GM19468 (cell line): ENCODE results near the gene GRIA1.

ENCODE experiments used
- ATAC-seq: cut with Tn5 transposase; IDR thresholded peaks from one replicate; pipeline ENCODE4 v1.9.1; 2021; ENCODE audit warnings: mild to moderate bottlenecking, moderate library complexity, moderate number of reproducible peaks; ENCODE audit not compliant: unreplicated experiment; ENCODE audit errors: extremely low read depth

Gene GRIA1

GRCh38 chr5:153543288-153543687 is 52.8 kb downstream of the GRIA1 start:
- ATAC-seq: no peak

GRCh38 chr5:153543959-153544470 is 53.5 kb downstream of the GRIA1 start:
- ATAC-seq: no peak

- ATAC-seq: no peak
These were observed 54.2 kb downstream of the GRIA1 start for GRCh38 chr5:153544706-153545105.

GRCh38 chr5:153546566-153546965 is 56.1 kb downstream of the GRIA1 start:
- no peak for ATAC-seq

GRCh38 chr5:153551537-153552079 is 61.1 kb downstream of the GRIA1 start:
- no peak for ATAC-seq

- ATAC-seq: no peak
These were observed 62.4 kb downstream of the GRIA1 start for GRCh38 chr5:153552886-153553285.

GRCh38 chr5:153555420-153556114 is 65.1 kb downstream of the GRIA1 start:
- ATAC-seq: no peak

- no peak for ATAC-seq
These were observed 68.5 kb downstream of the GRIA1 start for GRCh38 chr5:153558957-153559356.

- ATAC-seq: no peak
These were observed 69.5 kb downstream of the GRIA1 start for GRCh38 chr5:153559926-153560325.

- ATAC-seq: no peak
These were observed 71.7 kb downstream of the GRIA1 start for GRCh38 chr5:153562189-153562588.

GRCh38 chr5:153565822-153566221 is 75.4 kb downstream of the GRIA1 start:
- ATAC-seq: no peak

GRCh38 chr5:153569036-153569435 is 78.6 kb downstream of the GRIA1 start:
- no peak for ATAC-seq

- ATAC-seq: no peak
These were observed 80.7 kb downstream of the GRIA1 start for GRCh38 chr5:153571162-153571561.

GRCh38 chr5:153572411-153573145 is 82.1 kb downstream of the GRIA1 start:
- ATAC-seq: no peak

- no peak for ATAC-seq
These were observed 83.0 kb downstream of the GRIA1 start for GRCh38 chr5:153573326-153574033.

- no peak for ATAC-seq
These were observed 93.9 kb downstream of the GRIA1 start for GRCh38 chr5:153584126-153584959.

GRCh38 chr5:153584960-153585359 is 94.5 kb downstream of the GRIA1 start:
- ATAC-seq: no peak

GRCh38 chr5:153585622-153586277 is 95.3 kb downstream of the GRIA1 start:
- ATAC-seq: no peak

- ATAC-seq: no peak
These were observed 101.6 kb downstream of the GRIA1 start for GRCh38 chr5:153592081-153592480.
